ENCODE data around the gene ANKRD66.
"Not testable (repeated sequence)": the region's sequence is repeated elsewhere in the genome, so short reads cannot be mapped to it uniquely, and the experiment has no call there.

The ANKRD66 gene

GRCh38 chr6:46746696-46747095 lies at the start of gene ANKRD66:
Gene ANKRD66 (plus strand): TSS chr6:46746933. CDS start chr6:46751949, 5,016 bp downstream.
- no peak for DNase-seq

- DNase-seq: no peak
Measured at GRCh38 chr6:46699970-46700369, 46.8 kb upstream of the ANKRD66 start.

GRCh38 chr6:46704562-46704961 lies 42.2 kb upstream of the ANKRD66 start:
- no peak for DNase-seq

- no peak for DNase-seq
Measured at GRCh38 chr6:46706464-46706863, 40.3 kb upstream of the ANKRD66 start.

GRCh38 chr6:46711491-46711890 lies 35.2 kb upstream of the ANKRD66 start:
- DNase-seq: no peak

GRCh38 chr6:46715141-46715540 lies 31.6 kb upstream of the ANKRD66 start:
- no peak for DNase-seq

- DNase-seq: no peak
Measured at GRCh38 chr6:46719099-46719498, 27.6 kb upstream of the ANKRD66 start.

- DNase-seq: no peak
Measured at GRCh38 chr6:46720401-46720800, 26.3 kb upstream of the ANKRD66 start.

- DNase-seq: no peak
Measured at GRCh38 chr6:46729787-46730326, 16.9 kb upstream of the ANKRD66 start.

- no peak for DNase-seq
Measured at GRCh38 chr6:46730921-46731461, 15.7 kb upstream of the ANKRD66 start.

- no peak for DNase-seq
Measured at GRCh38 chr6:46733341-46733801, 13.4 kb upstream of the ANKRD66 start.

- DNase-seq: no peak
Measured at GRCh38 chr6:46734867-46735719, 11.6 kb upstream of the ANKRD66 start, which contains the start of gene PLA2G7. Gene PLA2G7 (minus strand): TSS chr6:46735375. CDS start chr6:46722891, 12,484 bp downstream.

GRCh38 chr6:46735720-46736031 lies 11.1 kb upstream of the ANKRD66 start:
- no peak for DNase-seq

GRCh38 chr6:46736906-46737305 lies 9.8 kb upstream of the ANKRD66 start:
- no peak for DNase-seq

GRCh38 chr6:46741482-46741881 lies 5.3 kb upstream of the ANKRD66 start:
- DNase-seq: no peak

- DNase-seq: no peak
Measured at GRCh38 chr6:46741910-46742309, 4.8 kb upstream of the ANKRD66 start.

GRCh38 chr6:46743425-46744158 lies 3.1 kb upstream of the ANKRD66 start:
- DNase-seq: no peak

- not testable (repeated sequence) for DNase-seq
Measured at GRCh38 chr6:46744159-46744725, 2.5 kb upstream of the ANKRD66 start.

GRCh38 chr6:46745973-46746372 lies 760 bp upstream of the ANKRD66 start:
- no peak for DNase-seq

- DNase-seq: no peak
Measured at GRCh38 chr6:46748940-46749503, 2.3 kb downstream of the ANKRD66 start.

- DNase-seq: no peak
Measured at GRCh38 chr6:46749731-46750130, 3.0 kb downstream of the ANKRD66 start.

GRCh38 chr6:46751658-46752057 lies 4.9 kb downstream of the ANKRD66 start:
- DNase-seq: no peak

GRCh38 chr6:46755865-46756264 lies 9.1 kb downstream of the ANKRD66 start:
- no peak for DNase-seq
